Natural killer cell (primary cell): ENCODE data around the gene ZNF80. TPM values are rescaled to one million over a fixed set of nuclear protein-coding genes. Genes with fewer than 3 reads are reported as not detected.
A peak's percentile ranks its signal among the peaks of the same experiment; 100 is the strongest.

Experiments used
- ATAC-seq, 3 donors: fragments of 150-1000 bp in 2 of 3; fragments of 200-7000 bp in 1 of 3; cut with Tn5 transposase; 1 replicate in 1 of 3; 2 replicates in 2 of 3; pipeline ENCODE4 v1.10.0; 2021; ENCODE audit warnings: mild to moderate bottlenecking in 2 of 3, moderate library complexity in 2 of 3
- DNase-seq, 2 donors: peaks; one replicate each; pipeline versions ENCODE4 v3.0.0 to v3.0.0-alpha.2; 2013 to 2021; ENCODE audit warnings: mixed read lengths in 1 of 2
- H3K27ac ChIP-seq: one replicate; pipeline ENCODE4 v1.5.1; 2013; ENCODE audit warnings: mild to moderate bottlenecking, low read length
- H3K27me3 ChIP-seq: one replicate; pipeline ENCODE4 v1.6.1; 2013; ENCODE audit warnings: low read length; ENCODE audit not compliant: control insufficient read depth, insufficient read depth
- H3K36me3 ChIP-seq: one replicate; pipeline ENCODE4 v1.6.1; 2013; ENCODE audit warnings: low read length; ENCODE audit not compliant: control insufficient read depth, insufficient read depth
- H3K4me1 ChIP-seq: one replicate; pipeline ENCODE4 v1.6.1; 2013; ENCODE audit warnings: low read length; ENCODE audit not compliant: control insufficient read depth, insufficient read depth
- H3K4me3 ChIP-seq: one replicate; pipeline ENCODE4 v1.5.1; 2013; ENCODE audit warnings: low read length
- H3K9me3 ChIP-seq: one replicate; pipeline ENCODE4 v1.6.1; 2013; ENCODE audit warnings: low read length; ENCODE audit not compliant: control insufficient read depth, insufficient read depth
- H3K27ac Mint-ChIP-seq, 2 donors: one replicate each; pipeline ENCODE4 v1.8.0; 2022; ENCODE audit warnings: mild to moderate bottlenecking in 2 of 2, mixed read lengths in 2 of 2, moderate library complexity in 1 of 2
- H3K27me3 Mint-ChIP-seq, 2 donors: one replicate each; pipeline ENCODE4 v1.8.0; 2022; ENCODE audit warnings: low read depth in 2 of 2, mixed read lengths in 2 of 2
- H3K36me3 Mint-ChIP-seq: one replicate; pipeline ENCODE4 v1.8.0; 2022; ENCODE audit warnings: mixed read lengths
- H3K4me1 Mint-ChIP-seq, 2 donors: one replicate each; pipeline ENCODE4 v1.8.0; 2022; ENCODE audit warnings: mixed read lengths in 2 of 2
- H3K4me3 Mint-ChIP-seq: one replicate; pipeline ENCODE4 v1.8.0; 2022; ENCODE audit warnings: mild to moderate bottlenecking, moderate library complexity, mixed read lengths
- H3K9me3 Mint-ChIP-seq, 2 donors: one replicate each; pipeline ENCODE4 v1.8.0; 2022; ENCODE audit warnings: mixed read lengths in 2 of 2
- WGBS: methylation state at CpG from one replicate; pipeline ENCODE4 v1.1.7; 2013; ENCODE audit warnings: missing lambda C conversion rate; ENCODE audit not compliant: insufficient coverage; 5-methylcytosine and 5-hydroxymethylcytosine counted together
- intact Hi-C: fragments of 100-400 bp; cut with micrococcal nuclease; formaldehyde crosslinking; loops from one replicate; pipeline ENCODE4 v1.14.2; 2022
- total RNA-seq, 4 donors: library from RNA; stranded (reverse); fragments of 120-200 nt in 1 of 4; gene quantifications; one replicate each; pipeline versions ENCODE4 v1.2.3 to v1.2.4, GENCODE V29; 2013 to 2022
- TF ChIP-seq, protein P1 (sequence below): fragments of 200-600 bp; IDR thresholded peaks from one replicate; pipeline ENCODE4 v1.8.0; 2022; ENCODE audit warnings: antibody characterized with exemption

The ZNF80 gene
- total RNA-seq, 3 donors from 2014 or later (not counting 1 experiment from before 2014, with no cell fraction given): 0.48 to 2.3 (median 2.1) TPM

DNA sequence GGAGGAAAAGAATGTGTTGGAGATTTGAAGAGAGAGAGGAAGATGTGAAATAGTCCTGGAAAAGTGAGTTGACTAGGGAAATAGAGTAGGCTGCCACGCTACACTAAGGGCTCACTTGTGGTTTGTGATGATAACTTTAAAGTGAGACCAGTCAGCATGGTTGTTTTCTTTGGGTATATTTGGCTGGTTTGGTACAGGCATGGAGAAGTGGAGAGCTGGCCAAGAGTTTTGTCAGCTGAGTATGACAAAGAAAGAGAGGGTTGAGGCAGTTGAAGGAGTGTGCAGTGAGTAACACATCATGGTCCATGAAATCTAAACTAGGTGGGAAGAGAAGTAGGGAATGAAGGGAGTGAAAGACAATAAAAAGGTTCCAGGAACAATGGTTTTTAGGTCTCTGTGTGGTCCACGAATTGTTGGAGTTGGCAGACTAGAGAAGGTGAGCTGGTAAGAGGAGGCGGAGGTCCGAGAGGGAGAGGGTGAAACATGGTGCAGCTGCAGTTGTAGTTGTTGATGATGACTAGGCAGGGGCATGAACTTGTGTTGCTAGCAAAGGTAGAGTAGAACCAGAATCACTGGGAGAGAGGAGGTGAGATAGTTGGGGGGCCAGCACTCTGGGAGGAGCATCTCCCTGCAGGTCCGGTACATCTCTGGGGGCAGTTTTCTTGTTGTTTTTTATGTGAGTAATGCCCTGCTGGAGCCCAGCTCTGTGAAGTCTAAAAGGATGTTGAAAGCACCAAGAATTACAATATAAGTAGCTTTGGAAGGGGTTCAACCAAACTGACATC, 21.0 kb downstream of the ZNF80 start:
- Histone ChIP-seq H3K4me1 (peaks cover 79% of the 10 kb centered on the region), H3K36me3 (no peaks in the 10 kb centered on the region), H3K27ac (peak overlapping the region; percentile 97), H3K9me3 (no peaks in the 10 kb centered on the region), H3K4me3 (no peak overlapping the region), H3K27me3 (no peaks in the 10 kb centered on the region)
- H3K4me3 Mint-ChIP-seq: peak overlapping the region; percentile 56
- intact Hi-C loops: loop anchor here (10.0 kb wide), 2 partner anchors 162 to 598 kb away; partner anchors contain the start of genes CCDC191 and QTRT2
- H3K27me3 Mint-ChIP-seq: no peaks in the 10 kb centered on the region
- H3K27ac Mint-ChIP-seq: no peak overlapping the region
- H3K9me3 Mint-ChIP-seq: no peaks in the 10 kb centered on the region
- 79% methylated on average over 5 of the region's 5 CpGs for WGBS
- DNase-seq (peak in 1 of 2 donors; percentile 10), ATAC-seq (no peak)
- peaks cover 23% of the 10 kb centered on the region in 2 donors for H3K4me1 Mint-ChIP-seq
- TF ChIP-seq, protein P1, sequence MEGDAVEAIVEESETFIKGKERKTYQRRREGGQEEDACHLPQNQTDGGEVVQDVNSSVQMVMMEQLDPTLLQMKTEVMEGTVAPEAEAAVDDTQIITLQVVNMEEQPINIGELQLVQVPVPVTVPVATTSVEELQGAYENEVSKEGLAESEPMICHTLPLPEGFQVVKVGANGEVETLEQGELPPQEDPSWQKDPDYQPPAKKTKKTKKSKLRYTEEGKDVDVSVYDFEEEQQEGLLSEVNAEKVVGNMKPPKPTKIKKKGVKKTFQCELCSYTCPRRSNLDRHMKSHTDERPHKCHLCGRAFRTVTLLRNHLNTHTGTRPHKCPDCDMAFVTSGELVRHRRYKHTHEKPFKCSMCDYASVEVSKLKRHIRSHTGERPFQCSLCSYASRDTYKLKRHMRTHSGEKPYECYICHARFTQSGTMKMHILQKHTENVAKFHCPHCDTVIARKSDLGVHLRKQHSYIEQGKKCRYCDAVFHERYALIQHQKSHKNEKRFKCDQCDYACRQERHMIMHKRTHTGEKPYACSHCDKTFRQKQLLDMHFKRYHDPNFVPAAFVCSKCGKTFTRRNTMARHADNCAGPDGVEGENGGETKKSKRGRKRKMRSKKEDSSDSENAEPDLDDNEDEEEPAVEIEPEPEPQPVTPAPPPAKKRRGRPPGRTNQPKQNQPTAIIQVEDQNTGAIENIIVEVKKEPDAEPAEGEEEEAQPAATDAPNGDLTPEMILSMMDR: no peak
- H3K36me3 Mint-ChIP-seq: no peaks in the 10 kb centered on the region

- 3% methylated on average over 2 of the region's 6 CpGs for WGBS
- Mint-ChIP-seq H3K36me3 (no peaks in the 10 kb centered on the region), H3K4me1 (peaks cover 7% of the 10 kb centered on the region in 2 donors), H3K27me3 (no peaks in the 10 kb centered on the region), H3K27ac (no peak overlapping the region), H3K9me3 (no peaks in the 10 kb centered on the region), H3K4me3 (no peak overlapping the region)
- H3K36me3 ChIP-seq: no peaks in the 10 kb centered on the region
- peak overlapping the region; percentile 97 for H3K27ac ChIP-seq
- H3K27me3 ChIP-seq: no peaks in the 10 kb centered on the region
- H3K9me3 ChIP-seq: no peaks in the 10 kb centered on the region
- intact Hi-C loops: loop anchor here (2.0 to 10.0 kb wide), 6 partner anchors 62 to 932 kb away; partner anchors contain the start of genes CCDC191, QTRT2 and ZBTB20
- TF ChIP-seq, protein P1: no peak
- DNase-seq (peak in 1 of 2 donors; percentile 90), ATAC-seq (peak; percentile 65 to 79 (median 75))
- H3K4me3 ChIP-seq: peak overlapping the region; percentile 46
- H3K4me1 ChIP-seq: peaks cover 69% of the 10 kb centered on the region
Measured at GRCh38 chr3:114214542-114215341, 22.6 kb downstream of the ZNF80 start.

DNA sequence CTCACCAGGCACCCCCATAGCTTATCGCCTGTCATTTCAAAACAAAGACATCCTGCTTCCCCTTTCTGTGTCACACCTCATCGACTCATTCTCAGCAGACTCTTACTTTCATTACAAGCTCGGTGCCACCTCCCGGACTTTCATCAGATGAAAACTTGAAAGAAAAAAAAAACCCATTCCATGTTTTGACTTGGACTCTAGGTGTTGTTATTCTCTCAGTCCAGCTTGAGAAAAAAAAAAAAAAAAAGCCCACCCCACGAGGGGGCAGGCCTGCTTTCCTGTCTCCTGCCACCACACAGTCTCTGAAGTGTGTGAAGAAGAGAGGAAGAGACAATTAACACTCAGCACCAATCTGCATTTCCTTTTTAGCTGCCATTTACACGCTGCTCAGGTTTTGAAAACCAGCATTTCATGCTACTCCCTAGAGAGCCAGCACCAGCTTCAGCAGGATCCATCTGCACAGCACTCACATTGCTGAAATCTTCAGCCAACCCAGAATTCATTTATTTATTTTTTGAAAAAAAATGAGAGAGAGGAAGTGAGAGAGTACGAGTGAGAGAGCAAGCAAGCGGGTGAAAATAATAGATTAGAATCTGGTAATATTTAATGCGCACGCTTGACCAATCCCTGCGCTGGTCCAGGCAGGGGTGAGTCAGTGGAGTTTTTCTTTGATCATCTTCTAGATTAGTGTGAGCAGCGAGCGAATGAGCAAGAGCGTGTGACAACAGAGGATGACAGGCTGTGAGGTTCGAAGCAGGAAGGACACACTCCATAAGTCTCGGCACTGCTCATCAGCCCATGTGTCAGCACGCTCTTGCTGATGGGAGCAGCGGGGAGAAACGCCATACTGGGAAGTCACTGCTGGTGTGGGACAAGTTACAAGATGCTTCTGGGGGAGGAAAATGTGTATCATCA, 23.5 kb downstream of the ZNF80 start:
- H3K4me1 ChIP-seq: peaks cover 63% of the 10 kb centered on the region
- peak overlapping the region; percentile 97 for H3K27ac ChIP-seq
- Mint-ChIP-seq H3K27me3 (no peaks in the 10 kb centered on the region), H3K9me3 (no peaks in the 10 kb centered on the region), H3K4me3 (no peak overlapping the region), H3K36me3 (no peaks in the 10 kb centered on the region), H3K27ac (no peak overlapping the region), H3K4me1 (no peaks in the 10 kb centered on the region)
- peak; percentile 73 to 88 for DNase-seq
- peak; percentile 61 to 77 (median 63) for ATAC-seq
- H3K9me3 ChIP-seq: no peaks in the 10 kb centered on the region
- H3K36me3 ChIP-seq: no peaks in the 10 kb centered on the region
- no peaks in the 10 kb centered on the region for H3K27me3 ChIP-seq
- H3K4me3 ChIP-seq: peak overlapping the region; percentile 46
- WGBS: under 1% methylated on average over 18 of the region's 19 CpGs
- TF ChIP-seq, protein P1: peak; percentile 12
- intact Hi-C loops: loop anchor here (1.0 to 10.0 kb wide), 8 partner anchors 9 to 933 kb away; partner anchors contain the start of genes CCDC191, QTRT2 and ZBTB20
